Vein endothelial cell (primary cell): Measurements from ENCODE around the gene CYCS. TPM values are rescaled to one million over a fixed set of nuclear protein-coding genes. Genes with fewer than 3 reads are reported as not detected.

Experiments used
- total RNA-seq: library from RNA; depleted of rRNA; stranded (reverse); fragments of >200 nt; gene quantifications from 2 replicates; pipeline ENCODE4 v1.2.3, GENCODE V29; 2012

Gene CYCS
- total RNA-seq = 28.1 and 49.6 TPM in 2 replicates

GRCh38 chr7:25125137-25125946 lies at the start of gene CYCS:
Gene CYCS, minus strand, starts transcription at chr7:25125260. Its CDS starts 1,141 bp downstream, at chr7:25124119.

Other genes starting within 250 kb of the CYCS start
- gene OSBPL3, start 145.1 kb downstream of the CYCS start, total RNA-seq = 31.0 and 34.6 TPM in 2 replicates
- not detected in 2 replicates for gene NPVF, start 103.2 kb upstream of the CYCS start, total RNA-seq